Measurements from ENCODE around the gene ATP2B1. TPM values are rescaled to one million over a fixed set of nuclear protein-coding genes. Genes with fewer than 3 reads are reported as not detected.

ATP2B1 gene
- total and polyA plus RNA-seq, 2 donors, result 13.3 to 183 TPM

DNA sequence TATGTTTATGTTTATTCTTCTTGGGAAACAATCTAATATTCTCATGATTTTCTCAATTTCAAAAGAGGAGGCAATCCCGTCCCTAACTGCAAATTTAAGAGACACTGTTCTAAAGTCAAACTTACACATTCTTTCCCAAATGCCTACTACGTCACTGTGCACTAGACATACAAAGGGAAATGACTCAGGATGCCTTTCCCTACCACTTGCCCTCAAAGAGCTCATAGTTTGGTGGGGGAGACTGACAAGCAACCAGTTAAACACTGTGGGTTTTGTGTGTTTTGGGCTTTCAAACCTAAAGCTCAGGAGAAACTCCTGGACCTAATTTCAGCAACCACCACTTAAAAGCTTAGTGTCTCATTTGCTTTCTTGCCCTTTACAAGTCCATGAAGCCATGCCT is 58.4 kb downstream of the ATP2B1 start:
- no peaks in the 10 kb centered on the region for H3K4me1 ChIP-seq (ENCODE audit: insufficient read depth)
- H3K4me3 ChIP-seq (ENCODE audit: low read depth, low read length), result no peak overlapping the region
- WGBS, result 97% methylated on average over 2 of the region's 2 CpGs
- H3K36me3 ChIP-seq (ENCODE audit: insufficient read depth), result peaks cover 2% of the 10 kb centered on the region
- no peak overlapping the region for H3K27ac ChIP-seq (ENCODE audit: low read depth)
- no peak for DNase-seq (ENCODE audit: extremely low spot score)

- peaks cover 2% of the 10 kb centered on the region for H3K36me3 ChIP-seq (ENCODE audit: insufficient read depth)
- no peak for DNase-seq (ENCODE audit: extremely low spot score)
- 95% methylated on average over 3 of the region's 3 CpGs for WGBS
- H3K4me3 ChIP-seq (ENCODE audit: low read depth, low read length), result no peak overlapping the region
- H3K4me1 ChIP-seq (ENCODE audit: insufficient read depth), result no peaks in the 10 kb centered on the region
- H3K27ac ChIP-seq (ENCODE audit: low read depth), result no peak overlapping the region
Observed at GRCh38 chr12:89649820-89650219, 58.8 kb downstream of the ATP2B1 start.

DNA sequence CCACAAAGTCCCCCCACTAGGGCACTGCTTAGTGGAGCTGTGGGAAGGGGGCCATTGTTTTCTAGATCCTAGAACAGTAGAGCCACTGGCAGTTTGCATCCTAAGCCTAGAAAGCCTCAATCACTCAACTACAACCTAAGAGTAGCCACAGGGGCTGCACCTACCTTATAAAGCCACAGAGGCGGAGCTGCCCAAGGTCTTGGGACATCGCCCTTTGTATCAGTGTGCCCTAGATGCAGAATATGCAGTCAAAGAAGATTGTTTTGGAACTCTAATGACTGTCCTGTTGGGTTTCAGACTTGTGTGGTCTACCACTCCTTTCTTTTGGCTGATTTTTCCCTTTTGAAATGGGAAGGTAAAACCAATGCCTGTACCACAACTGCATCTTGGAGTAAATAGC is 59.5 kb downstream of the ATP2B1 start:
- H3K36me3 ChIP-seq (ENCODE audit: insufficient read depth), result peaks cover 2% of the 10 kb centered on the region
- no peak overlapping the region for H3K27ac ChIP-seq (ENCODE audit: low read depth)
- H3K4me1 ChIP-seq (ENCODE audit: insufficient read depth), result no peaks in the 10 kb centered on the region
- 78% methylated on average over 2 of the region's 2 CpGs for WGBS
- no peak overlapping the region for H3K4me3 ChIP-seq (ENCODE audit: low read depth, low read length)
- DNase-seq (ENCODE audit: extremely low spot score), result no peak

- no peaks in the 10 kb centered on the region for H3K4me1 ChIP-seq (ENCODE audit: insufficient read depth)
- peaks cover 2% of the 10 kb centered on the region for H3K36me3 ChIP-seq (ENCODE audit: insufficient read depth)
- H3K27ac ChIP-seq (ENCODE audit: low read depth), result no peak overlapping the region
- WGBS, result 60% methylated on average over 4 of the region's 4 CpGs
- no peak overlapping the region for H3K4me3 ChIP-seq (ENCODE audit: low read depth, low read length)
- DNase-seq (ENCODE audit: extremely low spot score), result no peak
Observed at GRCh38 chr12:89648211-89648930, 60.3 kb downstream of the ATP2B1 start.

- DNase-seq (ENCODE audit: extremely low spot score), result no peak
- H3K4me1 ChIP-seq (ENCODE audit: insufficient read depth), result no peaks in the 10 kb centered on the region
- H3K36me3 ChIP-seq (ENCODE audit: insufficient read depth), result no peaks in the 10 kb centered on the region
- no peak overlapping the region for H3K27ac ChIP-seq (ENCODE audit: low read depth)
- H3K4me3 ChIP-seq (ENCODE audit: low read depth, low read length), result no peak overlapping the region
- 61% methylated on average over 1 of the region's 1 CpG for WGBS
Observed at GRCh38 chr12:89645434-89645833, 63.2 kb downstream of the ATP2B1 start.

GRCh38 chr12:89642959-89643358 is 65.7 kb downstream of the ATP2B1 start:
- no peak overlapping the region for H3K27ac ChIP-seq (ENCODE audit: low read depth)
- WGBS, result 85% methylated on average over 5 of the region's 5 CpGs
- DNase-seq (ENCODE audit: extremely low spot score), result no peak
- no peaks in the 10 kb centered on the region for H3K36me3 ChIP-seq (ENCODE audit: insufficient read depth)
- H3K4me3 ChIP-seq (ENCODE audit: low read depth, low read length), result no peak overlapping the region
- no peaks in the 10 kb centered on the region for H3K4me1 ChIP-seq (ENCODE audit: insufficient read depth)

GRCh38 chr12:89636776-89637160 is 71.9 kb downstream of the ATP2B1 start:
- Histone ChIP-seq H3K27ac (ENCODE audit: low read depth) (no peak overlapping the region), H3K4me1 (ENCODE audit: insufficient read depth) (no peaks in the 10 kb centered on the region), H3K4me3 (ENCODE audit: low read depth, low read length) (no peak overlapping the region), H3K36me3 (ENCODE audit: insufficient read depth) (no peaks in the 10 kb centered on the region)
- 89% methylated on average over 1 of the region's 1 CpG for WGBS
- no peak for DNase-seq (ENCODE audit: extremely low spot score)

DNA sequence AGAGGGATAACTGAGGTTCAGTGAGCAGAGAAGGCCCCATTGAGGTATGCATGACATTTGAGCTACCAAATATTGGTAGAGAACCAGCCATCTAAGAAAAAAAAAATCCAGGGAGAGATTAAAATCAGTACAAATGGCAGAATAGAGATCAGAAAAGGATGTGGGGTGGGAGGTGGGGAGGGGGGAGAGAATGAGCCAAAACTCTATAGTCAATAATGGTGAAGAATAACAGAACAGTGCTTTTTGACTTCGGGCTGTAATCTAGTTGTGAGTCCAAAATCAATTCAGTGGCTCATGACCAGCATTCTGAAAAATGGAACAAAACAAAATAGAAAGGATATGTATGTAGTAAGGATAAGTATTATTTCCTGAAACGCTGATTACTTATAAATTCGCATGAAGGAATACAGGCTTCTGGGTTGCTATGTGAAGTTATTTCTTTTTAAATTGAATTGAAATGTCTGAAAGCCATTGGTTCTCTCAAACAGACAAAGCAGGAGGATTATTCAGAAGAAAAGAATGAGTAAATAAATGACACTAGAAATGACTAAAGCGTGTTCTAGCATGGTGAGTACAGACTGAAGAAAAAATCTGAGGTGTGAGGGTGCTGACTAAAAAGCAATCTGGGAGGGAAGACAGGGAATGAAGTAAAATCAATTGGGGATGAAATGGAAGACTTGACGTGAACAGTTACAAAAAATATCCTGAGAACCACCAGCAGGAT is 72.4 kb downstream of the ATP2B1 start:
- DNase-seq (ENCODE audit: extremely low spot score), result no peak

GRCh38 chr12:89634508-89634907 is 74.1 kb downstream of the ATP2B1 start:
- Histone ChIP-seq H3K4me1 (ENCODE audit: insufficient read depth) (no peaks in the 10 kb centered on the region), H3K27ac (ENCODE audit: low read depth) (no peak overlapping the region), H3K4me3 (ENCODE audit: low read depth, low read length) (no peak overlapping the region), H3K36me3 (ENCODE audit: insufficient read depth) (no peaks in the 10 kb centered on the region)
- 95% methylated on average over 3 of the region's 3 CpGs for WGBS
- DNase-seq (ENCODE audit: extremely low spot score), result no peak

More for the DNA sequence above, 72.4 kb downstream of the ATP2B1 start:
- Histone ChIP-seq H3K36me3 (ENCODE audit: insufficient read depth) (no peaks in the 10 kb centered on the region), H3K27ac (ENCODE audit: low read depth) (no peak overlapping the region), H3K4me3 (ENCODE audit: low read depth, low read length) (no peak overlapping the region), H3K4me1 (ENCODE audit: insufficient read depth) (no peaks in the 10 kb centered on the region)
- 86% methylated on average over 5 of the region's 5 CpGs for WGBS

GRCh38 chr12:89632778-89633177 is 75.9 kb downstream of the ATP2B1 start:
- Histone ChIP-seq H3K36me3 (ENCODE audit: insufficient read depth) (no peaks in the 10 kb centered on the region), H3K27ac (ENCODE audit: low read depth) (no peak overlapping the region), H3K4me1 (ENCODE audit: insufficient read depth) (no peaks in the 10 kb centered on the region), H3K4me3 (ENCODE audit: low read depth, low read length) (no peak overlapping the region)
- 75% methylated on average over 1 of the region's 1 CpG for WGBS
- no peak for DNase-seq (ENCODE audit: extremely low spot score)

DNA sequence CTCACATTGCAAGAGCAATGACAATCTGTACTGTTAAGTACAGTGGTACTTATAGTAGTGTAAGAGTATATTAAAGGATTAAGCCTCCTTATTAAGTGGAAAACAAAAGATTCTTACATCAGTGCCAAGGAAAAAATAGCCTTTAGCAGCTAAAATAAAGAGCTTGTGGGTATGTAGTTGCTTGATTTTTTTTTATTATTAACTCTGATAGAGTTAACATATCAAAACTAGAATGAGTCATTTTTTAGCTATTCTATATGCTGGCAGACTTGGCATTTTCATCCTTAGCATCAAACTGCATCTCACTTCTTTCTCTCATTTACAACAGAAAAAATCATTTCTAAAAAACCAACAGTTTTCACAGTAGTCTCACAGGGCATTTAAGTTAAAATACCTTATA is 86.5 kb downstream of the ATP2B1 start:
- H3K4me3 ChIP-seq (ENCODE audit: low read depth, low read length), result no peak overlapping the region
- no peaks in the 10 kb centered on the region for H3K4me1 ChIP-seq (ENCODE audit: insufficient read depth)
- no peaks in the 10 kb centered on the region for H3K36me3 ChIP-seq (ENCODE audit: insufficient read depth)
- H3K27ac ChIP-seq (ENCODE audit: low read depth), result no peak overlapping the region
- no peak for DNase-seq (ENCODE audit: extremely low spot score)

- Histone ChIP-seq H3K36me3 (ENCODE audit: insufficient read depth) (no peaks in the 10 kb centered on the region), H3K27ac (ENCODE audit: low read depth) (no peak overlapping the region), H3K4me1 (ENCODE audit: insufficient read depth) (no peaks in the 10 kb centered on the region), H3K4me3 (ENCODE audit: low read depth, low read length) (no peak overlapping the region)
- WGBS, result 74% methylated on average over 1 of the region's 1 CpG
- no peak for DNase-seq (ENCODE audit: extremely low spot score)
Observed at GRCh38 chr12:89621521-89621920, 87.1 kb downstream of the ATP2B1 start.

GRCh38 chr12:89619764-89620163 is 88.9 kb downstream of the ATP2B1 start:
- Histone ChIP-seq H3K36me3 (ENCODE audit: insufficient read depth) (no peaks in the 10 kb centered on the region), H3K4me3 (ENCODE audit: low read depth, low read length) (no peak overlapping the region), H3K4me1 (ENCODE audit: insufficient read depth) (no peaks in the 10 kb centered on the region), H3K27ac (ENCODE audit: low read depth) (no peak overlapping the region)
- no peak for DNase-seq (ENCODE audit: extremely low spot score)
- 93% methylated on average over 2 of the region's 2 CpGs for WGBS

DNA sequence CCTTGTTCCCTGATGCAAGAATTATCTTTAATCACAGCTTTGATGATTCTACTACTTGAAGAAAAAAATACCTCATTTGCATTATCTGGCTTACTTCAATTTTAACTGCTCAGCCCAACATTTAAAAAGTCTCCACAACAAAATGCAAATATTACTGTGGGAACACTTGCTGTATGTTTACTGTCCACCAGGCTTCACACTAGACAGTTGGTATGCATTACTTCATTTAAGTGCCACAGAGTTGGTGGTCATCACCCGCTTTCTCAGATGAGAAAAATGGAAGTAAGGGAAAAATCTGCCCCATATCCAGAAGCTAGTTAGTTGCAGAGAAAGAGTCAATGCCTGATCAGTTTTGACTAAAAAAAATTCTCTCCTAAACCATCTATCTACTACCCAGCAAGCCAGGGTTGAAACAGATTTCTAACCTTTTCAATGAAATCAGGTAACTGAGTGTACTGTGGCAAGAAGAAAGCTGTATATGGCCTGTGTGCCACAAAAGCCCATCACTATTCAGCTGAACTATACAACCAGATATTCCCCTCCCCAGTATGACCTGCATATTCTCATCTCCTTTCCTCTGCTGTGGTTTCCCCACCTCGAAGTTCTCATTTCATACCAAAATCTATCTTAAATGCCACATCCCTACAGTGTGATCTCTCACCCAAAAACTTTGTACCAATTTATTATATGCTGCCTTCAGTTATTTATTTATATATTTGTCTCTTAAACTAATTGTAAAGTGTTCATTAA is 90.3 kb downstream of the ATP2B1 start:
- DNase-seq (ENCODE audit: extremely low spot score), result no peak
- WGBS, result 62% methylated on average over 2 of the region's 2 CpGs
- Histone ChIP-seq H3K27ac (ENCODE audit: low read depth) (no peak overlapping the region), H3K36me3 (ENCODE audit: insufficient read depth) (no peaks in the 10 kb centered on the region), H3K4me1 (ENCODE audit: insufficient read depth) (no peaks in the 10 kb centered on the region), H3K4me3 (ENCODE audit: low read depth, low read length) (no peak overlapping the region)
